Transverse colon (tissue), 4 donors: ENCODE data around the gene HLA-DRA.

Experiments
- CTCF ChIP-seq, 5 experiments: fragments of 200-600 bp in 3 of 5; fragments of 450-650 bp in 2 of 5; sonication (generic) in 3 of 5; IDR thresholded peaks; 1 replicate in 2 of 5; 2 replicates in 3 of 5; pipeline ENCODE4 v1.5.1; 2016 to 2017; ENCODE audit warnings: antibody characterized with exemption in 5 of 5, inconsistent platforms in 3 of 5, mild to moderate bottlenecking in 2 of 5, moderate library complexity in 1 of 5
- POLR2A ChIP-seq: fragments of 450-650 bp; IDR thresholded peaks from one replicate; pipeline ENCODE4 v1.6.1; 2016; ENCODE audit warnings: antibody characterized with exemption, mild to moderate bottlenecking, moderate library complexity
- POLR2AphosphoS5 ChIP-seq, 3 donors: sonication (generic); formaldehyde crosslinking; IDR thresholded peaks; one replicate each; pipeline ENCODE4 v1.6.1; 2016; ENCODE audit warnings: antibody characterized with exemption in 3 of 3

GRCh38 chr6:32459781-32460424 is 20.2 kb downstream of the HLA-DRA start:
- no peak for TF ChIP-seq CTCF (IDR thresholded peaks at IDR 0.05)
- no peak for TF ChIP-seq POLR2A
- no peak for TF ChIP-seq POLR2AphosphoS5 (IDR thresholded peaks at IDR 0.05)
